ENCODE data around the gene ZNF460.
"Not testable (repeated sequence)": the region's sequence is repeated elsewhere in the genome, so short reads cannot be mapped to it uniquely, and the experiment has no call there.

The ZNF460 gene
- 85.4 to 180 (median 125) reads per million in 9 experiments for total RNA-seq

- H3K36me3 Mint-ChIP-seq (ENCODE audit: insufficient read depth): peaks cover 32% of the 10 kb centered on the region
- no peaks in the 10 kb centered on the region for H3K27me3 Mint-ChIP-seq
- ATAC-seq (replicated peaks) (peak; percentile 85), DNase-seq (peak; percentile 96 to 97 (median 97))
- H3K27ac Mint-ChIP-seq: no peak within 1 kb of the TSS
- H3K4me3 Mint-ChIP-seq: no peak within 1 kb of the TSS
- no peaks in the 10 kb centered on the region for H3K9me3 Mint-ChIP-seq
- peaks cover 23 to 34% of the 10 kb centered on the region in 2 donors for H3K4me1 Mint-ChIP-seq (ENCODE audit: low read depth in 2 of 2)
These were observed at the start of gene ZNF460 for GRCh38 chr19:57280165-57280961. Gene ZNF460, plus strand, starts transcription at chr19:57280485. Its CDS starts 322 bp downstream, at chr19:57280807.

- Mint-ChIP-seq H3K4me3 (no peak overlapping the region), H3K36me3 (ENCODE audit: insufficient read depth) (peaks cover 3% of the 10 kb centered on the region), H3K27ac (no peak overlapping the region), H3K4me1 (ENCODE audit: low read depth in 2 of 2) (no peaks in the 10 kb centered on the region), H3K27me3 (peaks cover 0 to 8% of the 10 kb centered on the region in 2 donors), H3K9me3 (no peaks in the 10 kb centered on the region)
- ATAC-seq (replicated peaks): no peak
- DNase-seq: no peak
These were observed 48.6 kb upstream of the ZNF460 start for GRCh38 chr19:57231686-57232085.

- H3K36me3 Mint-ChIP-seq (ENCODE audit: insufficient read depth): peaks cover 3% of the 10 kb centered on the region
- H3K4me1 Mint-ChIP-seq (ENCODE audit: low read depth in 2 of 2): no peaks in the 10 kb centered on the region
- ATAC-seq (replicated peaks) (no peak), DNase-seq (no peak)
- no peak overlapping the region for H3K4me3 Mint-ChIP-seq
- H3K27ac Mint-ChIP-seq: no peak overlapping the region
- H3K27me3 Mint-ChIP-seq: peaks cover 0 to 8% of the 10 kb centered on the region in 2 donors
- no peaks in the 10 kb centered on the region for H3K9me3 Mint-ChIP-seq
These were observed 47.1 kb upstream of the ZNF460 start for GRCh38 chr19:57233207-57233606.

GRCh38 chr19:57239982-57240310, 40.3 kb upstream of the ZNF460 start:
- ATAC-seq (replicated peaks) (no peak), DNase-seq (no peak)

GRCh38 chr19:57240311-57241090, 39.8 kb upstream of the ZNF460 start, which contains the start of gene ZNF805:
Gene ZNF805, plus strand, starts transcription at chr19:57240632. Its CDS starts 260 bp downstream, at chr19:57240892.
- peak; percentile 93 to 94 (median 94) for DNase-seq
- Mint-ChIP-seq H3K9me3 (no peaks in the 10 kb centered on the region), H3K4me1 (ENCODE audit: low read depth in 2 of 2) (peaks cover 26 to 28% of the 10 kb centered on the region in 2 donors), H3K27me3 (no peaks in the 10 kb centered on the region), H3K4me3 (peak within 1 kb of the TSS; percentile 94 to 95), H3K27ac (peak within 1 kb of the TSS; percentile 99), H3K36me3 (ENCODE audit: insufficient read depth) (peaks cover 14% of the 10 kb centered on the region)
- peak; percentile 90 for ATAC-seq (replicated peaks)

More at GRCh38 chr19:57239982-57240310, 40.3 kb upstream of the ZNF460 start:
- H3K4me3 Mint-ChIP-seq: peak overlapping the region; percentile 94 to 95
- peaks cover 25 to 27% of the 10 kb centered on the region in 2 donors for H3K4me1 Mint-ChIP-seq (ENCODE audit: low read depth in 2 of 2)
- H3K36me3 Mint-ChIP-seq (ENCODE audit: insufficient read depth): peaks cover 11% of the 10 kb centered on the region
- no peaks in the 10 kb centered on the region for H3K27me3 Mint-ChIP-seq
- H3K9me3 Mint-ChIP-seq: no peaks in the 10 kb centered on the region
- H3K27ac Mint-ChIP-seq: peak overlapping the region; percentile 99

- Mint-ChIP-seq H3K4me1 (ENCODE audit: low read depth in 2 of 2) (peaks cover 26 to 28% of the 10 kb centered on the region in 2 donors), H3K27ac (peak overlapping the region; percentile 99), H3K36me3 (ENCODE audit: insufficient read depth) (peaks cover 19% of the 10 kb centered on the region), H3K4me3 (peak overlapping the region; percentile 94 to 95), H3K27me3 (no peaks in the 10 kb centered on the region), H3K9me3 (no peaks in the 10 kb centered on the region)
- ATAC-seq (replicated peaks): no peak
- no peak for DNase-seq
These were observed 39.1 kb upstream of the ZNF460 start for GRCh38 chr19:57241176-57241575.

GRCh38 chr19:57242821-57243220, 37.5 kb upstream of the ZNF460 start:
- ATAC-seq (replicated peaks): no peak
- Mint-ChIP-seq H3K9me3 (no peaks in the 10 kb centered on the region), H3K27ac (peak overlapping the region in 1 of 2 donors; percentile 55), H3K4me1 (ENCODE audit: low read depth in 2 of 2) (peaks cover 26 to 28% of the 10 kb centered on the region in 2 donors), H3K27me3 (no peaks in the 10 kb centered on the region), H3K4me3 (no peak overlapping the region), H3K36me3 (ENCODE audit: insufficient read depth) (peaks cover 32% of the 10 kb centered on the region)
- no peak for DNase-seq

- H3K36me3 Mint-ChIP-seq (ENCODE audit: insufficient read depth): peaks cover 48% of the 10 kb centered on the region
- H3K27me3 Mint-ChIP-seq: no peaks in the 10 kb centered on the region
- no peak overlapping the region for H3K27ac Mint-ChIP-seq
These were observed 35.8 kb upstream of the ZNF460 start for GRCh38 chr19:57244513-57244912.

GRCh38 chr19:57245066-57245465, 35.2 kb upstream of the ZNF460 start:
- H3K27ac Mint-ChIP-seq: no peak overlapping the region
- H3K36me3 Mint-ChIP-seq (ENCODE audit: insufficient read depth): peaks cover 54% of the 10 kb centered on the region
- no peaks in the 10 kb centered on the region for H3K9me3 Mint-ChIP-seq
- H3K4me3 Mint-ChIP-seq: no peak overlapping the region
- H3K27me3 Mint-ChIP-seq: no peaks in the 10 kb centered on the region
- ATAC-seq (replicated peaks): no peak
- H3K4me1 Mint-ChIP-seq (ENCODE audit: low read depth in 2 of 2): peaks cover 27 to 28% of the 10 kb centered on the region in 2 donors
- no peak for DNase-seq

More at GRCh38 chr19:57244513-57244912, 35.8 kb upstream of the ZNF460 start:
- Mint-ChIP-seq H3K9me3 (no peaks in the 10 kb centered on the region), H3K4me1 (ENCODE audit: low read depth in 2 of 2) (peaks cover 26 to 28% of the 10 kb centered on the region in 2 donors), H3K4me3 (no peak overlapping the region)
- no peak for ATAC-seq (replicated peaks)
- DNase-seq: no peak

GRCh38 chr19:57245959-57246358, 34.3 kb upstream of the ZNF460 start:
- peaks cover 24 to 31% of the 10 kb centered on the region in 2 donors for H3K4me1 Mint-ChIP-seq (ENCODE audit: low read depth in 2 of 2)
- H3K27me3 Mint-ChIP-seq: no peaks in the 10 kb centered on the region
- H3K4me3 Mint-ChIP-seq: no peak overlapping the region
- H3K36me3 Mint-ChIP-seq (ENCODE audit: insufficient read depth): peaks cover 59% of the 10 kb centered on the region
- no peak overlapping the region for H3K27ac Mint-ChIP-seq
- ATAC-seq (replicated peaks) (no peak), DNase-seq (no peak)
- H3K9me3 Mint-ChIP-seq: no peaks in the 10 kb centered on the region

- no peak overlapping the region for H3K27ac Mint-ChIP-seq
- ATAC-seq (replicated peaks): no peak
- H3K36me3 Mint-ChIP-seq (ENCODE audit: insufficient read depth): peaks cover 83% of the 10 kb centered on the region
- H3K27me3 Mint-ChIP-seq: no peaks in the 10 kb centered on the region
- no peak overlapping the region for H3K4me3 Mint-ChIP-seq
- no peaks in the 10 kb centered on the region for H3K9me3 Mint-ChIP-seq
- no peak for DNase-seq
- peaks cover 4 to 16% of the 10 kb centered on the region in 2 donors for H3K4me1 Mint-ChIP-seq (ENCODE audit: low read depth in 2 of 2)
These were observed 31.6 kb upstream of the ZNF460 start for GRCh38 chr19:57248646-57249045.

- Mint-ChIP-seq H3K27ac (no peak overlapping the region), H3K9me3 (no peaks in the 10 kb centered on the region), H3K4me3 (no peak overlapping the region), H3K27me3 (no peaks in the 10 kb centered on the region), H3K36me3 (ENCODE audit: insufficient read depth) (peaks cover 90% of the 10 kb centered on the region), H3K4me1 (ENCODE audit: low read depth in 2 of 2) (peaks cover 4 to 16% of the 10 kb centered on the region in 2 donors)
- no peak for DNase-seq
- no peak for ATAC-seq (replicated peaks)
These were observed 31.0 kb upstream of the ZNF460 start for GRCh38 chr19:57249329-57249728.

- H3K36me3 Mint-ChIP-seq (ENCODE audit: insufficient read depth): peaks cover 60% of the 10 kb centered on the region
These were observed 26.5 kb upstream of the ZNF460 start for GRCh38 chr19:57253767-57254166.

More at GRCh38 chr19:57253767-57254166, 26.5 kb upstream of the ZNF460 start:
- H3K4me3 Mint-ChIP-seq; DNase-seq; H3K9me3 Mint-ChIP-seq; ATAC-seq (replicated peaks); H3K27me3 Mint-ChIP-seq: not testable (repeated sequence)
- Mint-ChIP-seq H3K4me1 (ENCODE audit: low read depth in 2 of 2) (peaks cover 3 to 15% of the 10 kb centered on the region in 2 donors), H3K27ac (peak overlapping the region in 1 of 2 donors; percentile 20)

Data from effector memory CD8-positive, alpha-beta T cell (primary cell).